NCI-H345 treated with DMSO at 0.1 percent for 48 hours (cell line): ENCODE results near the gene HNRNPA2B1.

Experiments
- DNase-seq: peaks from one replicate; lab custom pipeline; 2025; ENCODE audit not compliant: unreplicated experiment; lab: John Stamatoyannopoulos, UW

HNRNPA2B1 gene

GRCh38 chr7:26200444-26201246, at the start of gene HNRNPA2B1:
HNRNPA2B1 (minus strand) TSS chr7:26200746; CDS start chr7:26200577, 169 bp downstream.
- DNase-seq, result peak; percentile 96

GRCh38 chr7:26250239-26250638, 49.7 kb upstream of the HNRNPA2B1 start:
- DNase-seq, result no peak

GRCh38 chr7:26245150-26245549, 44.6 kb upstream of the HNRNPA2B1 start:
- no peak for DNase-seq

GRCh38 chr7:26238032-26238431, 37.5 kb upstream of the HNRNPA2B1 start:
- DNase-seq, result no peak

- no peak for DNase-seq
These were observed 36.7 kb upstream of the HNRNPA2B1 start for GRCh38 chr7:26237035-26237807.

GRCh38 chr7:26233902-26234511, 33.5 kb upstream of the HNRNPA2B1 start:
- no peak for DNase-seq

GRCh38 chr7:26227987-26228386, 27.4 kb upstream of the HNRNPA2B1 start:
- no peak for DNase-seq

GRCh38 chr7:26224359-26224758, 23.8 kb upstream of the HNRNPA2B1 start:
- no peak for DNase-seq

GRCh38 chr7:26216049-26216448, 15.5 kb upstream of the HNRNPA2B1 start:
- no peak for DNase-seq

- DNase-seq, result no peak
These were observed 13.4 kb upstream of the HNRNPA2B1 start for GRCh38 chr7:26213807-26214515.

GRCh38 chr7:26212921-26213718, 12.6 kb upstream of the HNRNPA2B1 start:
- no peak for DNase-seq

- no peak for DNase-seq
These were observed 7.5 kb upstream of the HNRNPA2B1 start for GRCh38 chr7:26208040-26208439.

GRCh38 chr7:26203016-26203415, 2.5 kb upstream of the HNRNPA2B1 start:
- no peak for DNase-seq

- DNase-seq, result no peak
These were observed 1.8 kb upstream of the HNRNPA2B1 start for GRCh38 chr7:26202019-26202990.

- peak; percentile 92 for DNase-seq
These were observed 887 bp upstream of the HNRNPA2B1 start, which contains the start of gene CBX3 for GRCh38 chr7:26201247-26202018. CBX3 (plus strand) TSS chr7:26201745; CDS start chr7:26202999, 1,254 bp downstream.

GRCh38 chr7:26200038-26200443, 505 bp downstream of the HNRNPA2B1 start:
- DNase-seq, result peak; percentile 55

- DNase-seq, result no peak
These were observed 1.1 kb downstream of the HNRNPA2B1 start for GRCh38 chr7:26199301-26200037.

- DNase-seq, result no peak
These were observed 1.8 kb downstream of the HNRNPA2B1 start for GRCh38 chr7:26198781-26199169.
